ENCODE measurements around the gene SPAG9. TPM values are rescaled to one million over a fixed set of nuclear protein-coding genes. Genes with fewer than 3 reads are reported as not detected.

Gene SPAG9
- total RNA-seq, 1 experiment from 2014 or later = 77.6 TPM

GRCh38 chr17:51059781-51060180 lies 60.9 kb downstream of the SPAG9 start:
- TF ChIP-seq CEBPB (IDR thresholded peaks at IDR 0.05; ENCODE audit: low read depth) (no peak), FOSL1 (IDR thresholded peaks at IDR 0.05; ENCODE audit: low read depth) (no peak), EZH2phosphoT487 (IDR thresholded peaks at IDR 0.05; ENCODE audit: borderline replicate concordance) (no peak), RAD21 (IDR thresholded peaks at IDR 0.05; ENCODE audit: low read depth) (no peak), CTCF (IDR thresholded peaks at IDR 0.05 in 2 of 3, conservative IDR thresholded peaks at IDR 0.05 in 1 of 3; ENCODE audit: borderline replicate concordance in 1 of 3, insufficient read depth in 1 of 3, low read depth in 2 of 3, low read length in 2 of 3) (no peak), ZBTB33 (IDR thresholded peaks at IDR 0.05; ENCODE audit: extremely low read depth, insufficient replicate concordance, low read length) (no peak), CBX3 (IDR thresholded peaks at IDR 0.05; ENCODE audit: low read depth) (no peak), ATF3 (IDR thresholded peaks at IDR 0.05) (no peak), TCF7L2 (IDR thresholded peaks at IDR 0.05; ENCODE audit: borderline replicate concordance, extremely low read depth, insufficient read depth, insufficient read length) (no peak), ZFX (IDR thresholded peaks at IDR 0.05) (no peak), SP1 (IDR thresholded peaks at IDR 0.05; ENCODE audit: low read depth) (no peak), SRF (IDR thresholded peaks at IDR 0.05; ENCODE audit: low read depth) (no peak), EZH2 (IDR thresholded peaks at IDR 0.05) (no peak), SIN3A (IDR thresholded peaks at IDR 0.05; ENCODE audit: low read depth) (no peak)
- H4K20me1 ChIP-seq (ENCODE audit: insufficient read depth) = no peaks in the 10 kb centered on the region
- CTCF ChIA-PET = interaction anchor here (1.5 kb wide), 1 partner anchor 59 kb away, joined by 3 read pairs; no protein-coding TSS in a partner anchor
- RAD21 ChIA-PET (ENCODE audit: low non-redundant PET in 1 of 2, low total read pairs in 2 of 2, uncharacterized antibody in 2 of 2, unreplicated experiment in 2 of 2) = no interaction called here
- DNase-seq (ENCODE audit: low read depth, low spot score) (no peak), ATAC-seq (no peak)
- H3K9ac ChIP-seq (ENCODE audit: low read length) = no peak overlapping the region
- H3K4me2 ChIP-seq (ENCODE audit: low read length) = peak overlapping the region; percentile 9; the same call in 1 of the 2 replicates
- no peak overlapping the region for H2AFZ ChIP-seq (ENCODE audit: low read depth, low read length, poor library complexity, severe bottlenecking)
- no TSS peak for BruUV-seq (replicated peaks)
- no peaks in the 10 kb centered on the region for H3K27me3 ChIP-seq (ENCODE audit: insufficient read depth, low read length)
- no peak overlapping the region for H3K4me3 ChIP-seq (replicated peaks in 1 of 2; ENCODE audit: low read depth in 1 of 2, low read length in 2 of 2)
- H3K79me2 ChIP-seq (ENCODE audit: insufficient read depth, low read length) = peaks cover 77% of the 10 kb centered on the region
- H3K4me1 ChIP-seq (ENCODE audit: control insufficient read depth in 1 of 2, insufficient read depth in 2 of 2, low read length in 2 of 2) = peaks cover 4 to 25% of the 10 kb centered on the region in 2 experiments; a peak in 3 of 4 replicates
- no peaks in the 10 kb centered on the region for H3K9me3 ChIP-seq (ENCODE audit: control insufficient read depth in 1 of 2, insufficient read depth in 1 of 2, low read depth in 1 of 2, low read length in 2 of 2)
- intact Hi-C loops (cut with micrococcal nuclease) = loop anchor here (5.0 kb wide), 2 partner anchors 93 to 277 kb away; partner anchors contain the start of gene NME1
- no peak overlapping the region for H3K27ac ChIP-seq (ENCODE audit: low read depth, low read length)
- H3K36me3 ChIP-seq (ENCODE audit: control insufficient read depth in 1 of 2, insufficient read depth in 2 of 2, low read length in 2 of 2) = no peaks in the 10 kb centered on the region
- no peaks in the 10 kb centered on the region for H3K9me2 ChIP-seq (ENCODE audit: insufficient read depth)
- POLR2A ChIA-PET = no interaction called here
